Measurements from ENCODE around the gene MMP13.
"Not testable (repeated sequence)": the region's sequence is repeated elsewhere in the genome, so short reads cannot be mapped to it uniquely, and the experiment has no call there.

The MMP13 gene

GRCh38 chr11:102955624-102956023 is at the start of gene MMP13:
Gene MMP13, minus strand, starts transcription at chr11:102955732. Its CDS starts 27 bp downstream, at chr11:102955705.
- no peak for DNase-seq (ENCODE audit: low read depth)

- DNase-seq (ENCODE audit: low read depth): not testable (repeated sequence)
Measured at GRCh38 chr11:103004234-103004633, 48.7 kb upstream of the MMP13 start.

GRCh38 chr11:102994105-102994504 is 38.6 kb upstream of the MMP13 start:
- no peak for DNase-seq (ENCODE audit: low read depth)

- no peak for DNase-seq (ENCODE audit: low read depth)
Measured at GRCh38 chr11:102991776-102992175, 36.2 kb upstream of the MMP13 start.

GRCh38 chr11:102990145-102990544 is 34.6 kb upstream of the MMP13 start:
- DNase-seq (ENCODE audit: low read depth): no peak

- DNase-seq (ENCODE audit: low read depth): no peak
Measured at GRCh38 chr11:102989379-102990047, 34.0 kb upstream of the MMP13 start.

GRCh38 chr11:102986815-102987214 is 31.3 kb upstream of the MMP13 start:
- no peak for DNase-seq (ENCODE audit: low read depth)

- no peak for DNase-seq (ENCODE audit: low read depth)
Measured at GRCh38 chr11:102985850-102986249, 30.3 kb upstream of the MMP13 start.

GRCh38 chr11:102983486-102983885 is 28.0 kb upstream of the MMP13 start:
- no peak for DNase-seq (ENCODE audit: low read depth)

GRCh38 chr11:102981324-102981910 is 25.9 kb upstream of the MMP13 start:
- no peak for DNase-seq (ENCODE audit: low read depth)

- DNase-seq (ENCODE audit: low read depth): no peak
Measured at GRCh38 chr11:102974552-102975280, 19.2 kb upstream of the MMP13 start.

- not testable (repeated sequence) for DNase-seq (ENCODE audit: low read depth)
Measured at GRCh38 chr11:102973698-102974097, 18.2 kb upstream of the MMP13 start.

GRCh38 chr11:102972853-102973252 is 17.3 kb upstream of the MMP13 start:
- DNase-seq (ENCODE audit: low read depth): no peak

GRCh38 chr11:102971766-102972165 is 16.2 kb upstream of the MMP13 start:
- DNase-seq (ENCODE audit: low read depth): no peak

- no peak for DNase-seq (ENCODE audit: low read depth)
Measured at GRCh38 chr11:102967497-102967896, 12.0 kb upstream of the MMP13 start.

GRCh38 chr11:102966011-102966410 is 10.5 kb upstream of the MMP13 start:
- no peak for DNase-seq (ENCODE audit: low read depth)

GRCh38 chr11:102964867-102965266 is 9.3 kb upstream of the MMP13 start:
- no peak for DNase-seq (ENCODE audit: low read depth)

- no peak for DNase-seq (ENCODE audit: low read depth)
Measured at GRCh38 chr11:102957953-102958352, 2.4 kb upstream of the MMP13 start.

GRCh38 chr11:102950622-102951081 is 4.9 kb downstream of the MMP13 start:
- no peak for DNase-seq (ENCODE audit: low read depth)

- no peak for DNase-seq (ENCODE audit: low read depth)
Measured at GRCh38 chr11:102946237-102946636, 9.3 kb downstream of the MMP13 start.

GRCh38 chr11:102940714-102941588 is 14.6 kb downstream of the MMP13 start:
- no peak for DNase-seq (ENCODE audit: low read depth)

- no peak for DNase-seq (ENCODE audit: low read depth)
Measured at GRCh38 chr11:102936864-102937509, 18.5 kb downstream of the MMP13 start.
